Activated naive CD8-positive, alpha-beta T cell treated with anti-CD3 and anti-CD28 coated beads for 36 hours (primary cell): ENCODE measurements around the gene CPSF3. TPM values are rescaled to one million over a fixed set of nuclear protein-coding genes. Genes with fewer than 3 reads are reported as not detected.
"Not testable (repeated sequence)": the region's sequence is repeated elsewhere in the genome, so short reads cannot be mapped to it uniquely, and the experiment has no call there.

Source experiments
- DNase-seq: peaks from one replicate; pipeline ENCODE4 v3.0.0; 2021
- H3K27ac Mint-ChIP-seq: one replicate; pipeline ENCODE4 v1.8.0; 2022; ENCODE audit warnings: mild to moderate bottlenecking, moderate library complexity, mixed read lengths
- H3K27me3 Mint-ChIP-seq: one replicate; pipeline ENCODE4 v1.8.0; 2022; ENCODE audit warnings: mild to moderate bottlenecking, mixed read lengths
- H3K36me3 Mint-ChIP-seq: one replicate; pipeline ENCODE4 v1.8.0; 2021; ENCODE audit warnings: mild to moderate bottlenecking, mixed read lengths
- H3K4me1 Mint-ChIP-seq: one replicate; pipeline ENCODE4 v1.8.0; 2021; ENCODE audit warnings: mixed read lengths
- H3K4me3 Mint-ChIP-seq: one replicate; pipeline ENCODE4 v1.8.0; 2022; ENCODE audit warnings: mild to moderate bottlenecking, moderate library complexity, mixed read lengths
- H3K9me3 Mint-ChIP-seq: one replicate; pipeline ENCODE4 v1.8.0; 2022; ENCODE audit warnings: mixed read lengths
- total RNA-seq, 2 experiments: library from RNA; stranded (reverse); gene quantifications; one replicate each; pipeline ENCODE4 v1.2.3, GENCODE V29; 2021

CPSF3 gene
- total RNA-seq, 2 experiments from 2014 or later, result 83.8 to 85.6 TPM

- DNase-seq, result no peak
- Mint-ChIP-seq H3K36me3 (peaks cover 24% of the 10 kb centered on the region), H3K4me3 (no peak overlapping the region), H3K4me1 (peaks cover 28% of the 10 kb centered on the region), H3K27me3 (no peaks in the 10 kb centered on the region), H3K27ac (no peak overlapping the region), H3K9me3 (no peaks in the 10 kb centered on the region)
Measured at GRCh38 chr2:9490789-9491188, 67.3 kb downstream of the CPSF3 start.

GRCh38 chr2:9492927-9493326, 69.5 kb downstream of the CPSF3 start:
- H3K36me3 Mint-ChIP-seq, result peaks cover 23% of the 10 kb centered on the region
- no peaks in the 10 kb centered on the region for H3K9me3 Mint-ChIP-seq
- H3K4me1 Mint-ChIP-seq, result peaks cover 30% of the 10 kb centered on the region
- no peak overlapping the region for H3K27ac Mint-ChIP-seq
- no peak overlapping the region for H3K4me3 Mint-ChIP-seq
- no peak for DNase-seq
- H3K27me3 Mint-ChIP-seq, result no peaks in the 10 kb centered on the region

GRCh38 chr2:9493478-9493877, 70.0 kb downstream of the CPSF3 start:
- Mint-ChIP-seq H3K27ac (peak overlapping the region; percentile 39), H3K9me3 (no peaks in the 10 kb centered on the region), H3K4me3 (no peak overlapping the region), H3K36me3 (peaks cover 22% of the 10 kb centered on the region), H3K4me1 (peaks cover 29% of the 10 kb centered on the region), H3K27me3 (no peaks in the 10 kb centered on the region)
- no peak for DNase-seq

GRCh38 chr2:9494081-9494480, 70.6 kb downstream of the CPSF3 start:
- Mint-ChIP-seq H3K9me3 (no peaks in the 10 kb centered on the region), H3K27me3 (no peaks in the 10 kb centered on the region), H3K27ac (peak overlapping the region; percentile 32), H3K36me3 (peaks cover 23% of the 10 kb centered on the region), H3K4me1 (peaks cover 23% of the 10 kb centered on the region), H3K4me3 (no peak overlapping the region)
- DNase-seq, result no peak

- Mint-ChIP-seq H3K9me3 (no peaks in the 10 kb centered on the region), H3K36me3 (peaks cover 32% of the 10 kb centered on the region), H3K4me1 (peaks cover 20% of the 10 kb centered on the region), H3K27me3 (no peaks in the 10 kb centered on the region), H3K4me3 (no peak overlapping the region), H3K27ac (peak overlapping the region; percentile 80)
- DNase-seq, result no peak
Measured at GRCh38 chr2:9497017-9497416, 73.6 kb downstream of the CPSF3 start.

- Mint-ChIP-seq H3K36me3 (peaks cover 28% of the 10 kb centered on the region), H3K27me3 (no peaks in the 10 kb centered on the region), H3K4me3 (no peak overlapping the region), H3K27ac (peak overlapping the region; percentile 25), H3K9me3 (no peaks in the 10 kb centered on the region), H3K4me1 (peaks cover 20% of the 10 kb centered on the region)
- DNase-seq, result no peak
Measured at GRCh38 chr2:9498210-9498609, 74.8 kb downstream of the CPSF3 start.

- no peak overlapping the region for H3K4me3 Mint-ChIP-seq
- no peak for DNase-seq
- no peaks in the 10 kb centered on the region for H3K27me3 Mint-ChIP-seq
- no peak overlapping the region for H3K27ac Mint-ChIP-seq
- H3K36me3 Mint-ChIP-seq, result peaks cover 17% of the 10 kb centered on the region
- peaks cover 2% of the 10 kb centered on the region for H3K4me1 Mint-ChIP-seq
- H3K9me3 Mint-ChIP-seq, result no peaks in the 10 kb centered on the region
Measured at GRCh38 chr2:9508931-9509330, 85.5 kb downstream of the CPSF3 start.

GRCh38 chr2:9513946-9514345, 90.5 kb downstream of the CPSF3 start:
- H3K27ac Mint-ChIP-seq, DNase-seq, H3K4me3 Mint-ChIP-seq, H3K27me3 Mint-ChIP-seq, H3K9me3 Mint-ChIP-seq, H3K4me1 Mint-ChIP-seq: not testable (repeated sequence)
- H3K36me3 Mint-ChIP-seq, result peaks cover 28% of the 10 kb centered on the region

- Mint-ChIP-seq H3K9me3 (no peaks in the 10 kb centered on the region), H3K27ac (no peak overlapping the region), H3K4me1 (peaks cover 2% of the 10 kb centered on the region), H3K36me3 (peaks cover 31% of the 10 kb centered on the region), H3K4me3 (no peak overlapping the region), H3K27me3 (no peaks in the 10 kb centered on the region)
- no peak for DNase-seq
Measured at GRCh38 chr2:9517118-9517782, 93.8 kb downstream of the CPSF3 start.

GRCh38 chr2:9518163-9518562, 94.7 kb downstream of the CPSF3 start:
- DNase-seq, result no peak
- Mint-ChIP-seq H3K9me3 (no peaks in the 10 kb centered on the region), H3K36me3 (peaks cover 30% of the 10 kb centered on the region), H3K4me1 (peaks cover 2% of the 10 kb centered on the region), H3K4me3 (no peak overlapping the region), H3K27ac (no peak overlapping the region), H3K27me3 (no peaks in the 10 kb centered on the region)

- H3K27ac Mint-ChIP-seq, result no peak overlapping the region
- no peaks in the 10 kb centered on the region for H3K9me3 Mint-ChIP-seq
- no peaks in the 10 kb centered on the region for H3K4me1 Mint-ChIP-seq
- H3K27me3 Mint-ChIP-seq, result no peaks in the 10 kb centered on the region
- no peak overlapping the region for H3K4me3 Mint-ChIP-seq
- no peak for DNase-seq
- H3K36me3 Mint-ChIP-seq, result peaks cover 25% of the 10 kb centered on the region
Measured at GRCh38 chr2:9518780-9519179, 95.3 kb downstream of the CPSF3 start.

- H3K9me3 Mint-ChIP-seq, result no peaks in the 10 kb centered on the region
- no peak for DNase-seq
- H3K4me3 Mint-ChIP-seq, result no peak overlapping the region
- no peaks in the 10 kb centered on the region for H3K27me3 Mint-ChIP-seq
- no peaks in the 10 kb centered on the region for H3K4me1 Mint-ChIP-seq
- H3K27ac Mint-ChIP-seq, result no peak overlapping the region
- H3K36me3 Mint-ChIP-seq, result peaks cover 22% of the 10 kb centered on the region
Measured at GRCh38 chr2:9519250-9519649, 95.8 kb downstream of the CPSF3 start.

Other genes with a start within 250 kb of the CPSF3 start
- gene ASAP2, start 216.8 kb upstream of the CPSF3 start, total RNA-seq, result under 1 TPM; 0.04 to 0.12 TPM
- 100 to 1,000 TPM; 171 to 180 TPM for gene ITGB1BP1, start 126 bp upstream of the CPSF3 start, total RNA-seq
- gene IAH1, start 50.9 kb downstream of the CPSF3 start, total RNA-seq, result 10 to 100 TPM; 64.6 to 66.3 TPM
- gene ADAM17, start 132.2 kb downstream of the CPSF3 start, total RNA-seq, result 10 to 100 TPM; 13.4 to 14.5 TPM
- 100 to 1,000 TPM; 314 to 317 TPM for gene YWHAQ, start 207.3 kb downstream of the CPSF3 start, total RNA-seq